Immature natural killer cell (primary cell): ENCODE results near the gene MED13. TPM values are rescaled to one million over a fixed set of nuclear protein-coding genes. Genes with fewer than 3 reads are reported as not detected.

Source experiments
- DNase-seq, 3 donors: peaks; one replicate each; pipeline ENCODE4 v3.0.0; 2022; ENCODE audit warnings: mixed read lengths in 1 of 3
- H3K27ac Mint-ChIP-seq, 6 donors: one replicate each; pipeline ENCODE4 v1.8.0; 2020; ENCODE audit warnings: mixed read lengths in 6 of 6, mild to moderate bottlenecking in 5 of 6, inconsistent platforms in 4 of 6, moderate library complexity in 3 of 6
- H3K27me3 Mint-ChIP-seq, 3 donors: one replicate each; pipeline ENCODE4 v1.8.0; 2020 to 2021; ENCODE audit warnings: low read depth in 3 of 3, mild to moderate bottlenecking in 3 of 3, mixed read lengths in 3 of 3, moderate library complexity in 3 of 3, inconsistent platforms in 1 of 3
- H3K36me3 Mint-ChIP-seq, 3 donors: one replicate each; pipeline ENCODE4 v1.8.0; 2020; ENCODE audit warnings: mixed read lengths in 3 of 3, inconsistent platforms in 2 of 3, mild to moderate bottlenecking in 2 of 3
- H3K4me1 Mint-ChIP-seq, 2 donors: one replicate each; pipeline ENCODE4 v1.8.0; 2020; ENCODE audit warnings: inconsistent platforms in 2 of 2, mild to moderate bottlenecking in 2 of 2, mixed read lengths in 2 of 2, moderate library complexity in 1 of 2
- H3K4me3 Mint-ChIP-seq, 5 donors: one replicate each; pipeline ENCODE4 v1.8.0; 2020; ENCODE audit warnings: mild to moderate bottlenecking in 5 of 5, mixed read lengths in 5 of 5, inconsistent platforms in 3 of 5, moderate library complexity in 3 of 5
- H3K9me3 Mint-ChIP-seq, 6 donors: one replicate each; pipeline ENCODE4 v1.8.0; 2020; ENCODE audit warnings: mild to moderate bottlenecking in 6 of 6, mixed read lengths in 6 of 6, inconsistent platforms in 4 of 6, moderate library complexity in 3 of 6
- polyA plus RNA-seq, 3 donors: library from polyadenylated mRNA; unstranded; fragments of 300-500 nt; fragmentation: Illumina TruSeq; gene quantifications; one replicate each; pipeline ENCODE4 v1.2.3, GENCODE V29; 2021

Gene MED13
- polyA plus RNA-seq, 3 donors from 2014 or later = 0.30 to 5.1 (median 4.5) TPM

DNA sequence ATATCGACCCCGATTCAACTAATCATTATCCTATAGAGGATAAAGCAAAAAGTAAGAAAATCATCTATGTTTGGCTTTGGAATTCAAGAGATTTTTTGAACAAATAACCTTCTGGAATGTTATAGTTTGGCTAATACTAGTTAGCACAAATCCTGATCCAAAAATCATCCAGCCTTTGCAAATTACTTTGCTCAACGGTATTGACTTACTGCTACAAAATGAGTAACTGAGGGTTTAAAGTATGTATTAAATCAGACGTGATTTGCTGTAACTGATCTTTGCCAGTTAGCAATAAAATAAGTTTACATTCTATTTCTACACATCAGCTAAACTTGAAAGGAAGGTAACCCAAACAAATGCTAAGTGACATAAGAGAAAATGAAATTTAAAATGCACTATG is 6.5 kb downstream of the MED13 start:
- H3K27ac Mint-ChIP-seq = no peak overlapping the region
- peaks cover 0 to 12% (median 5%) of the 10 kb centered on the region in 3 donors for H3K36me3 Mint-ChIP-seq
- DNase-seq = no peak
- H3K9me3 Mint-ChIP-seq = no peaks in the 10 kb centered on the region
- peak overlapping the region in 2 of 5 donors; percentile 17 to 25 for H3K4me3 Mint-ChIP-seq
- peaks cover 55 to 80% of the 10 kb centered on the region in 2 donors for H3K4me1 Mint-ChIP-seq
- H3K27me3 Mint-ChIP-seq = peaks cover 0 to 3% (median 0%) of the 10 kb centered on the region in 3 donors

DNA sequence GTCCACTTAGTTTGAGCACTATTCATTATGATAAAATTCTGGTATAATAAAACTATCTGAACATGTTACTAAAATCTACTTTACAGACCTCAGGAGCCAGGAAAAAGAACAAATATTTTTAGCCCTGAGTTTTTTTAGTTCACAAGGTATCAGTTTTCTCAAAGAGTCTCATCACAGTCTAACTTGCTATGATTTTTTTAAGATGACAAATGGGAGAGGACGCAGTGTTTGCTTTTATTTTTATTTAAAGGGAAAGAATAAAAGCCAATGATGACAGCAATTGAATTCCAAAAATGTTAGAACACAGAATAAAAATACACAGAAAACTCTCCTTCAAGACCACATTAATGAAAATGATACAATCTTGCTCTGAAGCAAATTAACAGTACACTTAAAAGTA is 7.4 kb downstream of the MED13 start:
- H3K27me3 Mint-ChIP-seq = peaks cover 0 to 3% (median 0%) of the 10 kb centered on the region in 3 donors
- peaks cover 0 to 19% (median 5%) of the 10 kb centered on the region in 3 donors for H3K36me3 Mint-ChIP-seq
- peaks cover 53 to 80% of the 10 kb centered on the region in 2 donors for H3K4me1 Mint-ChIP-seq
- DNase-seq = no peak
- peak overlapping the region in 1 of 6 donors; percentile 12 for H3K27ac Mint-ChIP-seq
- peak overlapping the region in 2 of 5 donors; percentile 5 to 44 for H3K4me3 Mint-ChIP-seq
- no peaks in the 10 kb centered on the region for H3K9me3 Mint-ChIP-seq

DNA sequence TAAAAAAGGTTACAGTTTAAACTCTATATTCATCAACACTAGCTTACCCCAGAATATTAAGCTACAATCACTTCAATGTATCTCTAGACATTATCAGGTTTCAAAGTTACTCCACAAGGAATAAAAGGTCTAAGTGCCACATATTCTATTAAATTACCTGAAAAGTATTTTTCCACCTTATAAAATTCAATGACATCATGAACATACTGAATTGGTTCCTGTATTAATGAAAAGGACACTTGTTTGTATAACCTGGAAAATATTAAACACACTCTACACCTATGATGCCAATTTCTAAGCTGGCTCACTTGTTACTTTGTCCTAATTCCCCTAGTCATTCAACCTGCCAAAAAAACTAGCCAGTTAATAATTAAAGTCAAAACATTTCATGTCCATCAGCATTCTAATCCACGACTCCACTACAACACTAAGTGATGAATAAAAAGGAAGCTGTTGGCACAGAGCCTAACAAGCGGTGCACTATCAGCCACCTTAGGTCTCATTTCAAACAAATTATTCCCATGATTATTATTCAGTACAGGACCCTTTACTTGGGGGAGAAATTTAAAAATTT is 12.2 kb downstream of the MED13 start:
- Mint-ChIP-seq H3K27ac (peak overlapping the region in 2 of 6 donors; percentile 49 to 59), H3K9me3 (no peaks in the 10 kb centered on the region), H3K36me3 (peaks cover 3 to 36% (median 17%) of the 10 kb centered on the region in 3 donors), H3K4me3 (no peak overlapping the region), H3K27me3 (peaks cover 0 to 2% (median 0%) of the 10 kb centered on the region in 3 donors), H3K4me1 (peaks cover 40 to 74% of the 10 kb centered on the region in 2 donors)
- DNase-seq = no peak

DNA sequence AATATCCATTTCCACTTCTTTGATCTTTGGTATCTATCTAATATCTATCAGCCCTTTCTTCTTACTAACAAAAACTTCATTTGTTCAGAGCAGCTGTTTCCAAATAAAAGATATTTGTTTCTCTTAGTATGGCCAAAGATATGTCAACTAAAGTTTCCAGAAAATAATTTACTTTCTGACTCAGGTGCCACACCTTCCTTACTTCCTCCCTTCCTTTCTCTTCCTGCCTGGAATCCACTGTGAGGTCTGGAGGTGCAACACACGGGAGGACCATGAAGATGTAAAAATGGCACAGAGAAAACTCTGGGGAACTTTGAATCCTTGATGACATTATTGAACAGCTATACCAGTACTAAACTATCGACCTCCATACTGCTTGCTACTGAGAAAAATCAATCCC is 14.0 kb downstream of the MED13 start:
- Mint-ChIP-seq H3K27ac (peak overlapping the region in 3 of 6 donors; percentile 30 to 73 (median 58)), H3K36me3 (peaks cover 3 to 40% (median 19%) of the 10 kb centered on the region in 3 donors)
- no peak for DNase-seq

DNA sequence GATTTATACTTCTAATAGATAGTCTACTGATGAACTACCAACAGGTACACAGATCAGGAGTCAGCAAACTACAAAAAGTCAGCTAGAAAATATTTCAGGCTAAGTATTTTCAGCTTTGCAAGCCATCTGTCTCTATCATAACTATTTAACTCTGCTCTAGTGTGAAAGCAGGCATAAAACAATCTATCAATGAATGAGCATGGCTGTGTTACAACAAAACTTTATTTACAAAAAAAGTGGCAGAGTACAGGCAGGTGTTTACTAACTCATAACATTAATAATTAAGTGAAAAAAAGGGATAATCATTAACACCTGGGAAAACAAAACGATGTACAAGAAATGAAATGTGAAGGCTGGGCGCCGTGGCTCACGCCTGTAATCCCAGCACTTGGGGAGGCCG is 15.8 kb downstream of the MED13 start:
- H3K9me3 Mint-ChIP-seq = no peaks in the 10 kb centered on the region
- H3K4me3 Mint-ChIP-seq = no peak overlapping the region
- DNase-seq = no peak
- H3K27me3 Mint-ChIP-seq = peaks cover 0 to 2% (median 0%) of the 10 kb centered on the region in 3 donors
- H3K36me3 Mint-ChIP-seq = peaks cover 3 to 40% (median 19%) of the 10 kb centered on the region in 3 donors
- peaks cover 38 to 69% of the 10 kb centered on the region in 2 donors for H3K4me1 Mint-ChIP-seq
- H3K27ac Mint-ChIP-seq = peak overlapping the region in 3 of 6 donors; percentile 40 to 69 (median 50)

More for the DNA sequence above, 14.0 kb downstream of the MED13 start:
- Mint-ChIP-seq H3K9me3 (no peaks in the 10 kb centered on the region), H3K4me3 (no peak overlapping the region), H3K27me3 (peaks cover 0 to 2% (median 0%) of the 10 kb centered on the region in 3 donors), H3K4me1 (peaks cover 33 to 61% of the 10 kb centered on the region in 2 donors)

DNA sequence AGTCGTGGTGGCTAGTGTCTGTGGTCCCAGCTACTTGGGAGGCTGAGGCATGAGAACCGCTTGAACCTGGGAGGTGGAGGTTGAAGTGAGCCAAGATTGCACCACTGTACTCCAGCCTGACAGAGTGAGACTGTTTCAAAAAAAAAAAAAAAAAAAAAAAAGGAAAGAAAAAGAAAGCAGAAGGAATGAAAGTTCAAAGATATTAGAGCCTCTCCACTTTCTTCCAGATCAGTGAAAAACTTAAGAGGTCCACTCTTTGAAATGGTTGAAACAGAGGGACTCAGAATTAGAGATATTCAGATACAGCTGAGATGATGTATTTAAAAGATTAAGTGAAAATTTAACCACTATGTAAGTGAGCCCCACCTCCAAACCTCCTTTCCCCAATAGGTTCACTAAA is 16.8 kb downstream of the MED13 start:
- Mint-ChIP-seq H3K9me3 (no peaks in the 10 kb centered on the region), H3K27ac (peak overlapping the region in 4 of 6 donors; percentile 4 to 69 (median 35)), H3K4me1 (peaks cover 41 to 73% of the 10 kb centered on the region in 2 donors), H3K4me3 (no peak overlapping the region), H3K36me3 (peaks cover 3 to 37% (median 19%) of the 10 kb centered on the region in 3 donors), H3K27me3 (peaks cover 0 to 2% (median 0%) of the 10 kb centered on the region in 3 donors)
- DNase-seq = no peak

DNA sequence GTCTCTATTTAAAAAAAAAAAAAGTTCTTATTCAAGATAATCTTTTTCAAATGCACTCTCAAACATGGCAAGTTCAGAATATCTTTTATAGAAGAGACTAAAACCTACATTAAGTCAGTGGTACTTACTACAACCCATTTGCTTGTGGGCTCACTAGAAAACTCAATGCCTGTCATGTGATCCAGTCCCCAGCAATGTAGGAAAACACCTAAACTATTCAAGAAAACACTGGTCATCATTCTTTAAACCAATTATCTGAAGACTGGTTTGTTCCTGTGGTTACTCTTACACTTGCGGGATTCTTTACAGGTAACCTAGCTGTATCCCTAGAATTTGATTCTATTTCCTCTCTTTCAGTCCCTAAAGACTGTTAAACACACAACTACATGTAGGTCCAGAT is 19.6 kb downstream of the MED13 start:
- no peak overlapping the region for H3K27ac Mint-ChIP-seq
- no peak for DNase-seq
- H3K27me3 Mint-ChIP-seq = peaks cover 0 to 2% (median 1%) of the 10 kb centered on the region in 3 donors
- H3K36me3 Mint-ChIP-seq = peaks cover 5 to 17% (median 12%) of the 10 kb centered on the region in 3 donors
- H3K4me1 Mint-ChIP-seq = peaks cover 48 to 76% of the 10 kb centered on the region in 2 donors
- no peaks in the 10 kb centered on the region for H3K9me3 Mint-ChIP-seq
- no peak overlapping the region for H3K4me3 Mint-ChIP-seq

DNA sequence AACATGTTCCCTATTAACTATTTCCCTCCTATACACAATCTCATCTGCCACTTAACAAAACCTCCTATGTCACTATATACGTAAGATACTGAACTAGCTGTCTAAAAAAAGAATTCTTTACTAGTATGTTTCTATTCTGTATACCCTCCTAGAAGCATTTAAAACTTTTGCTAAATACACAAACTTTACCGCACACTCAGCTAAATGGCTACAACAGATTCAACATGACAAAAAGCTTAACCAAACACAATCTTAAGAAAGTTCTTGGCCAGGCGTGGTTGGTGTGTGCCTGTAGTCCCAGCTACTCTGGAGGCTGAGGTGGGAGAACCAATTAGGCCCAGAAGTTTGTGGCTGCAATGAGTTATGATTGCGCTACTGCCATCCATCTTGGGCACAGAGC is 20.0 kb downstream of the MED13 start:
- H3K27me3 Mint-ChIP-seq = peaks cover 0 to 2% (median 1%) of the 10 kb centered on the region in 3 donors
- H3K4me1 Mint-ChIP-seq = peaks cover 50 to 81% of the 10 kb centered on the region in 2 donors
- no peak overlapping the region for H3K4me3 Mint-ChIP-seq
- no peaks in the 10 kb centered on the region for H3K9me3 Mint-ChIP-seq
- H3K36me3 Mint-ChIP-seq = peaks cover 7 to 17% (median 12%) of the 10 kb centered on the region in 3 donors
- H3K27ac Mint-ChIP-seq = no peak overlapping the region
- no peak for DNase-seq

DNA sequence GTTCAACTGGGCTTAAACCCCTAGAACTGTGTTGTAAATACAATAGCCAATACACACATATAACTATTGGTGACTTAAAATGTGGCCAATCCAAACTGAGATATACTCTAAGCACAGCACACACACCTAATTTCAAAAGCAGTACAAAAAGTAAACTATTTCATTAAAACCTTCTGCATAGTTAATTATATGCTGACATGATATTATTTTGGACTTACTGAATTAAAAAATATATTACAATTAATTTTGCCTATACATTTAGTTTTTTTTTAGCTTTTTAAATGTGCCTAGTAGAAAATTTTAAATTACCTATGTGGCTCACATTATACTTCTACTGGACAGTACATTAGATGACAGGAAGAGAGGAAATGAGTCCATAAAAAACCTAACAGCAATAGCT is 21.5 kb downstream of the MED13 start:
- H3K27me3 Mint-ChIP-seq = peaks cover 0 to 1% (median 0%) of the 10 kb centered on the region in 3 donors
- peaks cover 55 to 85% of the 10 kb centered on the region in 2 donors for H3K4me1 Mint-ChIP-seq
- H3K36me3 Mint-ChIP-seq = peaks cover 4 to 9% (median 8%) of the 10 kb centered on the region in 3 donors
- no peak for DNase-seq
- H3K4me3 Mint-ChIP-seq = no peak overlapping the region
- H3K9me3 Mint-ChIP-seq = no peaks in the 10 kb centered on the region
- peak overlapping the region in 5 of 6 donors; percentile 3 to 66 (median 40) for H3K27ac Mint-ChIP-seq

DNA sequence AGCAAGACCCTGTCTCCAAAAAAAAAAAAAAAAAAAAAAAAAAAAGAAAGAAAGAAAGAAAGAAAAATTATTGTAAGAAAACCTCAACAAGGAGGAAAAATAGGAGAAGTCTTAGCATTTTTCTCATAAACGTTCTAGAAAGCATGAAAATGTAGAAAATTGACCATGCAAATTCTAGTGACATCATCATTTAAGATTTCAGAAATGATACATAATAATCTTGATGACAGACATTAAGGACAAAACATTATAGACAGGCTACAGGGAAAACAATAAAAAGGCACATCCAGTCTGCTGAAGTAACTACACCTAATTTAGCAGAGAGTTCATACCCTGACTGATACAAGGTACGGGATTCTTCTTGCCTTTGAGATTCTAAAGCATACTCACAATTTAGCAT is 21.9 kb downstream of the MED13 start:
- Mint-ChIP-seq H3K4me1 (peaks cover 54 to 82% of the 10 kb centered on the region in 2 donors), H3K36me3 (peaks cover 4 to 7% (median 4%) of the 10 kb centered on the region in 3 donors), H3K9me3 (no peaks in the 10 kb centered on the region), H3K27me3 (peaks cover 0 to 1% (median 0%) of the 10 kb centered on the region in 3 donors), H3K4me3 (no peak overlapping the region), H3K27ac (peak overlapping the region in 5 of 6 donors; percentile 3 to 66 (median 40))
- no peak for DNase-seq

DNA sequence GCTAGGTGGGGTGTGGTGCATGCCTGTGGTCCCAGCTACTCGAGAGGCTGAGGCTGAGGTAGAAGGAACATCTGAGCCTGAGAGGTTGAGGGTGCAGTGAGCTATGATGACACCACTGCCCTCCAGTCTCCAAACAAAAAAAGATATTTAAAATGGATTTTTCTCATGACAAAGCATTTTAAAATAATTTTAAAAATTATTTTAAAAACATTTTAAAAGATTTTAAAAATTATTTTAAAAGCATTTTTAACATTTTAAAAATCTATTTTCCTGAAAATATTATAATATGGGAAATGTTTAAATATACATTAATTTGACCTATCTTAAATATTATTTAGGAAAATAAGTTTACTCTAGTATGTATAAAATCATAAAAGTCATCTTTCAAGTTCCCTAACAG is 26.8 kb downstream of the MED13 start:
- Mint-ChIP-seq H3K27me3 (peaks cover 0 to 1% (median 0%) of the 10 kb centered on the region in 3 donors), H3K9me3 (no peaks in the 10 kb centered on the region), H3K4me1 (peaks cover 42 to 72% of the 10 kb centered on the region in 2 donors), H3K27ac (peak overlapping the region in 1 of 6 donors; percentile 32), H3K36me3 (peaks cover 6 to 7% (median 6%) of the 10 kb centered on the region in 3 donors), H3K4me3 (no peak overlapping the region)
- DNase-seq = no peak

DNA sequence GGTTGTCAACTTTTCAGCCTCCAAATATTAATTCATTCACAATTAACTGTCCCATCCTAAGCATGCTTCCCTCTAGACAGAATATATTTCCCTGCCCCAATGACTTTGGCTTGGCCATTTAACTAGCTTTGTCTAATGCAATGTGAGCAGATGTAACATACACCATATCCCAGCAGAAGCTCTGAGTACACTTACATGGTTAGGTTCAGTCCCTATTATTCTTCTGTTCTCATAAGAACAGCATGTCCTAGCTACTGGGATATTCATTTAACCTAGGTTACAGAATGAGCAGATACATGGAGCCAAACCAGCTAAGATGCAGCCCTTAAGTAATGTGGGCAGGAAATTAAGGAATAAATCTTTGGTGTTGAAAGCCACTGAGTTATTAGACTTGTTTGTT is 31.8 kb downstream of the MED13 start:
- DNase-seq = no peak
- no peak overlapping the region for H3K27ac Mint-ChIP-seq
- H3K4me3 Mint-ChIP-seq = no peak overlapping the region
- H3K9me3 Mint-ChIP-seq = no peaks in the 10 kb centered on the region
- H3K4me1 Mint-ChIP-seq = peaks cover 9 to 45% of the 10 kb centered on the region in 2 donors
- H3K36me3 Mint-ChIP-seq = peaks cover 8 to 30% (median 22%) of the 10 kb centered on the region in 3 donors
- no peaks in the 10 kb centered on the region for H3K27me3 Mint-ChIP-seq

DNA sequence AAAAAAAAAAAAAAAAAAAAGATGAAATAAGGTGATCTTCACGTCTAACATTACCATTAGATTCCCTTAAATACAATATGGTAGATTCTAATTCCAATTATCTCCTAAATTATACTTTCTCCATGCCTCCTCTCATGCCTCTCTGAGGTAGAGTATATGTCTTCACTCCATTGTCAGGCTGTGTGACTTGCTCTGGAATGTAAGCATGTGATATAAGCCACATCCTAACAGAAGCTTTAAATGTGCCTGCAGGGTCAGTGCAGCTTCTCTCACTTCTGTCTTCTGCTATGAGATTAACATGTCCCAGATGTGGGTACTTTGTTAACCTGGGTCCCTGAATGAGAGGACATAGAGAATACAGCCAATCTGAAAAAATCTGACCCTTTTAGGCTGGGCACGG is 32.6 kb downstream of the MED13 start:
- no peak for DNase-seq
- Mint-ChIP-seq H3K9me3 (no peaks in the 10 kb centered on the region), H3K36me3 (peaks cover 11 to 38% (median 28%) of the 10 kb centered on the region in 3 donors), H3K27ac (no peak overlapping the region), H3K27me3 (no peaks in the 10 kb centered on the region), H3K4me1 (peaks cover 13 to 51% of the 10 kb centered on the region in 2 donors), H3K4me3 (no peak overlapping the region)

DNA sequence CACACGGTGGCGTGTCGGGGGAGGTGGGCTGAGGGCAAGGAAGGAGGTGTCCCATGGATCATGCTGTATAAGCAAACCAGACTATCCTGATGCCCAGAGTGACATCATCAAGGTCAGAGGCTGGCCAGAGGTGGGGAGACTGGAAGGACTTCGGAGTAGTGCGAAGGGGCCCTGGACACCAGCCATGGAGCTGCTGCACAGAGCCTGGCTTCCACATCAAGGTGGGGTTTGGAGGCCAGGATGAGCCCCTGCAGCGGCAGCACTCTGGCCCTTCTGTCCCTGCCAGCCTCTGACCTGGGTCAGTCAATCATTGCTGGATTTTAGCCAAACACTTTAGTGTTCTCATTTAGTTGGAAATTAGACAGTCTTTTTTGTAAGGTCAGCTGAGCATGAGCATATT is 34.8 kb downstream of the MED13 start:
- peaks cover 11 to 50% (median 32%) of the 10 kb centered on the region in 3 donors for H3K36me3 Mint-ChIP-seq
- no peaks in the 10 kb centered on the region for H3K9me3 Mint-ChIP-seq
- H3K27me3 Mint-ChIP-seq = no peaks in the 10 kb centered on the region
- peaks cover 17 to 55% of the 10 kb centered on the region in 2 donors for H3K4me1 Mint-ChIP-seq
- no peak overlapping the region for H3K4me3 Mint-ChIP-seq
- peak overlapping the region in 1 of 6 donors; percentile 63 for H3K27ac Mint-ChIP-seq
- DNase-seq = no peak
